Measurements from ENCODE around the gene ERG. TPM values are rescaled to one million over a fixed set of nuclear protein-coding genes. Genes with fewer than 3 reads are reported as not detected.

The ERG gene
- total RNA-seq, 1 experiment from 2014 or later, result not detected

DNA sequence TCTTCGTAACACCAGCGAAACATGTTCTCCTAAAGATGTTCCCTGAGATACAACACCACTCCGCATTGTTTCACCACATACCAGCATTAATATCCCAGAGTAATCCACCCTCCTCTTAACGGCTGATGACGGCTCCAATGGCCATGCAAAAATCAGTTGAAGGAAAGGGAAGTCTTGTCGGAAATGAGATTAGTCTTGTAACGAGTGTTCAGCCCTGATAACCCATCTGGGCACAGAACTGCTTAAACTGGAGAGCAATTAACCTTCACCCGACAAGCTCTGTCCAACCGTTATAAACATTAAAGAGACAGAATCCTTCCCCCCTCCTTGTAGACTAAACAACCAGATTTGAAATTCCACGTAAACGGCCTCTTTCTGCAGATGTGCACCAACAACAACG lies 21.9 kb downstream of the ERG start:
- Histone ChIP-seq H3K27ac (ENCODE audit: low read length) (no peak overlapping the region), H3K4me1 (ENCODE audit: insufficient read depth, low read length) (no peaks in the 10 kb centered on the region), H3K9ac (ENCODE audit: low read length) (no peak overlapping the region), H3K4me3 (ENCODE audit: low read length) (no peak overlapping the region), H3K36me3 (ENCODE audit: low read depth, low read length) (no peaks in the 10 kb centered on the region), H3K9me3 (ENCODE audit: low read length) (no peaks in the 10 kb centered on the region), H3K4me2 (ENCODE audit: low read length) (no peak overlapping the region), H3K27me3 (ENCODE audit: low read length) (no peaks in the 10 kb centered on the region), H2AFZ (ENCODE audit: low read length) (no peak overlapping the region), H3F3A (ENCODE audit: low read length, unreplicated experiment) (no peaks in the 10 kb centered on the region), H3K9me2 (replicated peaks; ENCODE audit: low read length) (no peaks in the 10 kb centered on the region), H4K20me1 (ENCODE audit: low read length) (no peaks in the 10 kb centered on the region), H3K79me2 (ENCODE audit: low read length) (no peaks in the 10 kb centered on the region)
- no peak for TF ChIP-seq EZH2 (IDR thresholded peaks at IDR 0.05; ENCODE audit: low read length, unreplicated experiment)
- TF ChIP-seq EZH2phosphoT487 (IDR thresholded peaks at IDR 0.05; ENCODE audit: borderline replicate concordance, low read length), result no peak
- TF ChIP-seq, protein P1, sequence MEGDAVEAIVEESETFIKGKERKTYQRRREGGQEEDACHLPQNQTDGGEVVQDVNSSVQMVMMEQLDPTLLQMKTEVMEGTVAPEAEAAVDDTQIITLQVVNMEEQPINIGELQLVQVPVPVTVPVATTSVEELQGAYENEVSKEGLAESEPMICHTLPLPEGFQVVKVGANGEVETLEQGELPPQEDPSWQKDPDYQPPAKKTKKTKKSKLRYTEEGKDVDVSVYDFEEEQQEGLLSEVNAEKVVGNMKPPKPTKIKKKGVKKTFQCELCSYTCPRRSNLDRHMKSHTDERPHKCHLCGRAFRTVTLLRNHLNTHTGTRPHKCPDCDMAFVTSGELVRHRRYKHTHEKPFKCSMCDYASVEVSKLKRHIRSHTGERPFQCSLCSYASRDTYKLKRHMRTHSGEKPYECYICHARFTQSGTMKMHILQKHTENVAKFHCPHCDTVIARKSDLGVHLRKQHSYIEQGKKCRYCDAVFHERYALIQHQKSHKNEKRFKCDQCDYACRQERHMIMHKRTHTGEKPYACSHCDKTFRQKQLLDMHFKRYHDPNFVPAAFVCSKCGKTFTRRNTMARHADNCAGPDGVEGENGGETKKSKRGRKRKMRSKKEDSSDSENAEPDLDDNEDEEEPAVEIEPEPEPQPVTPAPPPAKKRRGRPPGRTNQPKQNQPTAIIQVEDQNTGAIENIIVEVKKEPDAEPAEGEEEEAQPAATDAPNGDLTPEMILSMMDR (conservative IDR thresholded peaks at IDR 0.05; ENCODE audit: low read depth, low read length), result no peak
- intact Hi-C loops (cut with micrococcal nuclease), result no loop called here
- POLR2A ChIA-PET (ENCODE audit: unreplicated experiment), result no interaction called here
- ATAC-seq (no peak), DNase-seq (no peak)
- CTCF ChIA-PET, result no interaction called here
- BruUV-seq (replicated peaks), result no TSS peak

DNA sequence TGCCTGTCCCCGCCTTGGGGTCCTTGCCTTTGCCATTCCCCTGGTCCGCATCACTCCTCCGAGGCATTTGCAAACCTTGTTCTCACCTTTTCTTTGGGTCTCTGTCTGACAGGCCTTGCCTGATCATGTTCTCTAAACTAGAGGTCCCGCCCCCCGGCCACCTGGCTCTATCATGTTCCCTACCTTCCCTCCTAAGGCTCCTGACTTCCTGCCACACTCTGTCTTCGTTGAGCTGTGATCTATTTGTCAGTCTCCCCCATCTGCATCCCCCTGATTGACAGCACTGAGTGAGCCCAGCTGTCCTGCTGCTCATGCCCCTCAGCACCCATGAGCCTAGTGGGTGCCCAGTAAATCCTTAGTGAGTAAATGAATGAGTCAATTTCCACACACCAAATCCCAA lies 22.8 kb downstream of the ERG start:
- Histone ChIP-seq H3K27ac (ENCODE audit: low read length) (no peak overlapping the region), H3K9me2 (replicated peaks; ENCODE audit: low read length) (no peaks in the 10 kb centered on the region), H4K20me1 (ENCODE audit: low read length) (no peaks in the 10 kb centered on the region), H3K79me2 (ENCODE audit: low read length) (no peaks in the 10 kb centered on the region), H3K4me2 (ENCODE audit: low read length) (no peak overlapping the region), H3K27me3 (ENCODE audit: low read length) (no peaks in the 10 kb centered on the region), H3K9me3 (ENCODE audit: low read length) (no peaks in the 10 kb centered on the region), H3K4me3 (ENCODE audit: low read length) (no peak overlapping the region), H2AFZ (ENCODE audit: low read length) (no peak overlapping the region), H3K9ac (ENCODE audit: low read length) (no peak overlapping the region), H3K4me1 (ENCODE audit: insufficient read depth, low read length) (no peaks in the 10 kb centered on the region), H3F3A (ENCODE audit: low read length, unreplicated experiment) (no peaks in the 10 kb centered on the region), H3K36me3 (ENCODE audit: low read depth, low read length) (no peaks in the 10 kb centered on the region)
- intact Hi-C loops (cut with micrococcal nuclease), result no loop called here
- POLR2A ChIA-PET (ENCODE audit: unreplicated experiment), result no interaction called here
- CTCF ChIA-PET, result no interaction called here
- ATAC-seq (no peak), DNase-seq (no peak)
- TF ChIP-seq, protein P1 (conservative IDR thresholded peaks at IDR 0.05; ENCODE audit: low read depth, low read length), result no peak
- TF ChIP-seq EZH2phosphoT487 (IDR thresholded peaks at IDR 0.05; ENCODE audit: borderline replicate concordance, low read length), result no peak
- TF ChIP-seq EZH2 (IDR thresholded peaks at IDR 0.05; ENCODE audit: low read length, unreplicated experiment), result no peak
- no TSS peak for BruUV-seq (replicated peaks)

DNA sequence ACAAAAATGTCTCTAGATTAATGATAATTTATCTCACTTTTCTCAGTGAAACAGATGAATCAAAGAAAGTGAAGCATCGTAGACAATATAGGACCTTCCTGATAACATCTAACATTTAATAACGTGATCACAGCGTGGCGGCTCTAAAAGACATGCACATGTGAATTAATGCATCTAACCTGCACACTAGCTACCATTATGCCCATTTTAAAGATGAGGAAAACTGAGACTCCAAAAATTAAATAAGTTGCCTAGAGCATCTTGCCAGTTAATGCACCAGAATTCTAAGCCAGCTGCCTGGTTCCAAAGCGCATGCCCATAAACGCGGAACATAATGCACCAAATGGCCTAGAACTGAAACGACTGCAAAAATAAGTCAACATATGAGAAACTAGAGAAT lies 23.5 kb downstream of the ERG start:
- intact Hi-C loops (cut with micrococcal nuclease), result no loop called here
- POLR2A ChIA-PET (ENCODE audit: unreplicated experiment), result no interaction called here
- no peaks in the 10 kb centered on the region for H3K9me3 ChIP-seq (ENCODE audit: low read length)
- no peak for TF ChIP-seq EZH2phosphoT487 (IDR thresholded peaks at IDR 0.05; ENCODE audit: borderline replicate concordance, low read length)
- TF ChIP-seq, protein P1 (conservative IDR thresholded peaks at IDR 0.05; ENCODE audit: low read depth, low read length), result no peak
- TF ChIP-seq EZH2 (IDR thresholded peaks at IDR 0.05; ENCODE audit: low read length, unreplicated experiment), result no peak
- ATAC-seq (no peak), DNase-seq (no peak)
- H3K36me3 ChIP-seq (ENCODE audit: low read depth, low read length), result no peaks in the 10 kb centered on the region
- no peak overlapping the region for H2AFZ ChIP-seq (ENCODE audit: low read length)
- H3K79me2 ChIP-seq (ENCODE audit: low read length), result no peaks in the 10 kb centered on the region
- no peaks in the 10 kb centered on the region for H3K9me2 ChIP-seq (replicated peaks; ENCODE audit: low read length)
- H3K4me2 ChIP-seq (ENCODE audit: low read length), result no peak overlapping the region
- no peaks in the 10 kb centered on the region for H3K4me1 ChIP-seq (ENCODE audit: insufficient read depth, low read length)
- no peaks in the 10 kb centered on the region for H4K20me1 ChIP-seq (ENCODE audit: low read length)
- BruUV-seq (replicated peaks), result no TSS peak
- H3F3A ChIP-seq (ENCODE audit: low read length, unreplicated experiment), result no peaks in the 10 kb centered on the region
- H3K4me3 ChIP-seq (ENCODE audit: low read length), result no peak overlapping the region
- no peaks in the 10 kb centered on the region for H3K27me3 ChIP-seq (ENCODE audit: low read length)
- CTCF ChIA-PET, result no interaction called here
- H3K27ac ChIP-seq (ENCODE audit: low read length), result no peak overlapping the region
- no peak overlapping the region for H3K9ac ChIP-seq (ENCODE audit: low read length)
